GM12873 (cell line): Measurements from ENCODE around the gene C6orf62.

Experiments used
- CTCF ChIP-seq: IDR thresholded peaks from 2 replicates; pipeline ENCODE4 v1.5.1; 2012; ENCODE audit warnings: low read depth, mild to moderate bottlenecking, moderate library complexity, low read length, control low read depth; ENCODE audit not compliant: insufficient read depth; ENCODE audit errors: missing control alignments

C6orf62 gene

GRCh38 chr6:24719125-24719971 lies at the start of gene C6orf62:
C6orf62 (minus strand) TSS chr6:24719154; CDS start chr6:24718668, 486 bp downstream.
- no peak for TF ChIP-seq CTCF

- no peak for TF ChIP-seq CTCF
These were observed 49.4 kb upstream of the C6orf62 start for GRCh38 chr6:24768361-24768760.

GRCh38 chr6:24766680-24767462 lies 47.9 kb upstream of the C6orf62 start:
- peak; percentile 40 for TF ChIP-seq CTCF

- TF ChIP-seq CTCF, result no peak
These were observed 44.6 kb upstream of the C6orf62 start for GRCh38 chr6:24763578-24763977.

- no peak for TF ChIP-seq CTCF
These were observed 42.9 kb upstream of the C6orf62 start for GRCh38 chr6:24761851-24762250.

- TF ChIP-seq CTCF, result no peak
These were observed 42.4 kb upstream of the C6orf62 start for GRCh38 chr6:24761193-24761835.

- no peak for TF ChIP-seq CTCF
These were observed 41.3 kb upstream of the C6orf62 start for GRCh38 chr6:24760210-24760609.
